Retina (tissue), 1 donor: ENCODE data around the gene LARGE1.

ENCODE experiments used
- DNase-seq: peaks from one replicate; pipeline ENCODE4 v3.0.0-alpha.2; 2016

Gene LARGE1

DNA sequence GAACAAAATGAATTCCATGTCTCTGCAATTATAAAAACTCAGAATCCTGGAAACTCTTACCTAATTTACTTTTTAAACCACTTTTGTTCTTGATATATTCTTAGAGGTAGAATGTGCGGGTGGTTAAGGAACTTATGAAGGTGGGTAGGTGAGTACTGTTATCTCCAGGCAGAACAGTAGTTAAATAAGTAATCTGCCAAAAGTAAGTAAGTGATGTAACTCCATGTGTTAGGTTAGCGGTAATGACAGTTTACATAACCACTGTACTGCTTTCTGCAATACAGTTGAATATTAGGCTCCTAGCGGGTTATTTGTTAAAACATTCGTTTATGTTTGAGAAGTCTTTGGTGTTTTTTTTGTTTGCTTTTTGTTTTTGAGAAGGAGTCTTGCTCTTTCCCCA lies 7.1 kb downstream of the LARGE1 start:
- DNase-seq: no peak

DNA sequence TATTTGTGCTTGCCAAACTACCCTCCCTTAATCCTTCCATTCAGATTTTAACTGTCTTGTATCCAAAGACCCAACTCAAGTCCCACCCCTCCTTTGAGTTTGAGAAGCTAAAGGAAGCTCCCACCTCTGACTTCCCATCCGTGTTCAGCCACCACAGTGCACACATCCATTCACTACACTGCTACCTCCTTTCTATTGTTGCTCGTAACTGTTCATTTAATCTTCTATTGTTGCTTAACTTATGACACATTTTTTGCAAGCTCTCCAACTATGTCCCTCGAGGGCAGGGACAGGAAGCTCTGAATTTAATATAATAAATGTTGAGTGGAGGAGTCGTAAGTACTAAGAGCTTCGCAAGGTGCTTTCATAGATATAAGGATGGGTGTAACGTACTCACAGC lies 10.4 kb downstream of the LARGE1 start:
- no peak for DNase-seq

DNA sequence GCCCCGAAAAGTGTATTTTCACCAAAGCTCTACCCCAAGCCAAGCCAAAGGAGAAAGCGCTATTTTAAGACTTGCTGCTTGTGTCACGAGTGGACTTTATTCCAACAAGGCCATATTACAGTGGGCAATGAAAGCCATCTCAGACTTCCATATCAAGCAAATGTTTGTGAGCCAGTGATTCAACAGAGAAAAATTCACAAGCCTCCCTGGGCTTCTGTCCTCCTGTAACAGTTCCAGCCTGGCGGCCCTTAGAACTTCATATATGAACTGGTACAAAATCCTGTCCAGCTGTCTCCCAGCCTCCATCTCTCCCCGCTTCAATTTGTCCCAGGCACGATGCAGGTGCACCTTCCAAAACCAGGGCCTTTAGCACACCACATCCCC lies 11.2 kb downstream of the LARGE1 start:
- DNase-seq: no peak

DNA sequence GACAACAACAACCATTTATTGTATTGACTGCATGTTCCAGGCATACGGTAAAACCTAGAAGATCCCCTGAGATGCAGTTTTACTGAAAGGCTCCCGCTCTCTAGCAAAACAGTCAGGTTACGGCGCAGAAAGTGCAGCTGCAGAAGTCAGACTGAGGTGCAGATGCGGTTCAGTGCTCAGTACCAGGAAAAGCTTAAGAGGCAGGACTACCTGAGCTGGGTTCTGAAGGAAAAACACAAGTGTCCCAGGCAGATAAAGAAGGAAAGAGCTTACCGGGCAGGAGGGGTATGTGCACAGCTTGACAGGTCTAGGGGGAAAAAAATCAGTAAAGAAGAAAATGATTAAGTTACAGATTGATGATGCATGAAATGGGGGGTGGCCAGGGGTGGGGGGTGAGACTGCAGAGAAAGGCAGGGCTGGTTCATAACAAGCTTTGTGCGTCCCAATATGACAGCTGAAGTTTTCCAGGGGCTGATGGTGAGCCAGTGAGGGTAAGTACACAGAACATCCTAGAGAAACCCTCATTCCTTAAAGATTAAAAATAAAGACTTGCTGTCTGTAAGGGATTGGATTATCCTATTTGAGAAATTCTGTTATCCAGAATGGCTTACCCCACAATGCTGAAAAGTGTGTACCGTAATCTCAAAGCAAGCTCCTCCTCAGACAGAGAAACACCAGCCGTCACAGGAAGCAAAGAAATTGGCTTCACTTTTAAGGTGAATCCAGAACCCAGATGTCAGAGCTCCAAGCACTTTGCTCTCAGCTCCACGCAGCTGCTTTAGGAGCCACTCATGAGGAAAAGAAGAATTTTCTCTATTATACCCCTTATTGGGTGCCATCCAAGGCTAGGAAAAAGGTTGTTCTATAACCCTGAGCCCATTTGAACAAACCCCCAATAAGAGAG lies 11.9 kb downstream of the LARGE1 start:
- no peak for DNase-seq

DNA sequence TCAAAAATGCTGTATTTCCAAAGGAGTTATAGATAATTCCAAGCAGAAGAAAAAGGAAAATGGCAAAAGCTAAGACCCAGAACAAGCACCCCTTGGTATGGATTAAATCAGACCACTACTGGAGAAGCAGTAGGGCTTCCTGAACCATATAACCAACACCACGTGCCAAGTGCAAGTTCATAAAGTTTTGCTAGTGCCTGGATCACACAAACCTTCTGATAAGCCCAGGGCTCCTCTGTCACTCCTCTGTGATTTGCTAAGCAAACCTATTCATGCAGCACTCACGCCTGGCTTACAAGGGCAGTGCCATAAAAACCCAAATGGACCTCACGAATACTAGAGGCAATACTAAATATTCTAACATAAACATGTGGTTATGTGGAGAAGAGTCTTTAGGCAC lies 13.3 kb downstream of the LARGE1 start:
- no peak for DNase-seq

DNA sequence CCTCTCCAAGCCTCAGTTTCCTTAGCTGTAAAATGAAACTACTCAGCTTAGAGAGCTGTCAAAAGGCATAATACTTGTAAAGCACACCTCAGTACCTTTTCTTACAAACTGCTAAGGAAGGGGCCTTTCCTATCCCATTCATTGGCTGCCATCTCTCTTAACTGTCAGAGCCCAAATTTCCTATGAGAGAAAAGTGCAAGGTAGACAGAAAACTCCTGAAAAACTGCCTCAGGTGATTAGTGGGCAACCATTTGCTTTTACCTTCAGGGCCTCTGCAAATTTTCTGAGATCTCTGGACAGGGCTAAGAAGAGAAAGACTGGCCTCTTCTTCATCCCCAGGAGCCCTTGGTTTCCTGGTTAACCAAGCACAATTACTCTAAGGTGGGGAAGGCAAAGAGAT lies 13.8 kb downstream of the LARGE1 start:
- DNase-seq: no peak

DNA sequence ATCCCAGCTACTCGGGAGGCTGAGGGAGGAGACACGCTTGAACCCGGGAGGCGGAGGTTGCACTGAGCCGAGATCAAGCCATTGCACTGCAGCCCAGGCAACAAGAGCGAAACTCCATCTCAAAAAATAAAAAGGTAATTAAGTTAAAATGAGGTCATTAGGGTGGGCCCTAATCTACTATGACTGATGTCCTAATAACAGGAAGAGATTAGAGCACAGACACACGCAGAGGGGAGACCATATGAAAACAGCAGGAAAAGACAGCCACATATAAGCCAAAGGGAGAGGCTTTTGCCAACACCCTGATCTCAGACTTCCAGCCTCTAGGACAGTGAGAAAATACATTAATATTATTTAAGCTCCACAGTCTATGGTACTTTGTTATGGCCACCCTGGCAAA lies 17.3 kb downstream of the LARGE1 start:
- no peak for DNase-seq

DNA sequence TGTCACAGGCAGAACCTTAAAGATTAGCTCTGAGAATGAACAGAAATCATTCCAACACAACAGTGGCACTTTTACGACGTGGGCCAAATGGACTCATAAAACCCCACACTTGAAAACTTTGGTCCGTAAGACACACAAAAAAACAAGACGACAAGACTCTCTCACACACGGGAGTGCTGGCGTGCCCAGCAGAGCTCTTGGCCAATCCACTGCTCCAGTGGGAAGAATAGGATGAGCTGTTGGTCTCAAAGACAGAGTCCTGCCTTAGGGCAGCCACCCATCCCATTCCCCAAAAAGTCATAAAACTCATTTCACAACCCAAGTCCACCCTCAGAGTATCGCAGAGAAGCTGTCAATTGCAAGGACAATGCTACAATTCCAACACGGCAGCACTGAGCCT lies 18.2 kb downstream of the LARGE1 start:
- no peak for DNase-seq

DNA sequence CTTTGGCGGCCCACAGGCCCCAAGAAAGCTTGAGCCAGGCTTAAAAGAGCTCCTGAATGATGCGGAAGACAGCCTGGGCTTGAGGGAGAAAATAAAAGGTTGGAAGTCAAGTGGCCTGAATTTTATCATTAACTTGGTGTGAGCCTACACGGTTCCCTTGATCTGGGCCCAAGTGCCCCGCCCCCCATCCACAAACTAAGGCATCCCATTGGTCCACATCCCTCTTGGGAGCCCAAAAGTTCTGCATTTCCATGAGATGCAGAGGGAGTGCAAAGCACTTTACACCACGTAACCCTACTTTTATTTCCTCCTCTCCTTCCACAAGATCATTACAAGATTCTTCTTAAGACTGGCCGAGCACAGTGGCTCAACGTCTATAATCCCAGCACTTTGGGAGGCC lies 22.2 kb downstream of the LARGE1 start:
- no peak for DNase-seq

DNA sequence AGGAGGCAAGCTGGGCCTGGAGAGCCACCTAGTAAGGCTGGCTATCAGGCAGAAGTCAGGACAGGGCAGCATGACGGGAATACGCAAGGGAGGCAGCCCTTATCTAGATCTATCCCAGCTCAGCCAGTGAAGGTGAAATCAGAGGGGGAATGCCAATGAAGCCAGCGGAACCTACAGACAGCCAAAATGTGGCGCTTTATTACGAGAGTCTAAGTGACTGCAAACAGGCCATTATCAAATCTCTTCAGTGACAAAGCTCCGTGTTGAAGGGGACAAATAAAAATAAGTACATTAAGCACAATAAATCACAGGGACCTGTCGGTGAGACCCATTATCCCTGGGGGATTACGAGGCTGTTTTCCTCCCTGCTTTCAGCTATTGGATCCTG lies 22.8 kb downstream of the LARGE1 start:
- DNase-seq: no peak

DNA sequence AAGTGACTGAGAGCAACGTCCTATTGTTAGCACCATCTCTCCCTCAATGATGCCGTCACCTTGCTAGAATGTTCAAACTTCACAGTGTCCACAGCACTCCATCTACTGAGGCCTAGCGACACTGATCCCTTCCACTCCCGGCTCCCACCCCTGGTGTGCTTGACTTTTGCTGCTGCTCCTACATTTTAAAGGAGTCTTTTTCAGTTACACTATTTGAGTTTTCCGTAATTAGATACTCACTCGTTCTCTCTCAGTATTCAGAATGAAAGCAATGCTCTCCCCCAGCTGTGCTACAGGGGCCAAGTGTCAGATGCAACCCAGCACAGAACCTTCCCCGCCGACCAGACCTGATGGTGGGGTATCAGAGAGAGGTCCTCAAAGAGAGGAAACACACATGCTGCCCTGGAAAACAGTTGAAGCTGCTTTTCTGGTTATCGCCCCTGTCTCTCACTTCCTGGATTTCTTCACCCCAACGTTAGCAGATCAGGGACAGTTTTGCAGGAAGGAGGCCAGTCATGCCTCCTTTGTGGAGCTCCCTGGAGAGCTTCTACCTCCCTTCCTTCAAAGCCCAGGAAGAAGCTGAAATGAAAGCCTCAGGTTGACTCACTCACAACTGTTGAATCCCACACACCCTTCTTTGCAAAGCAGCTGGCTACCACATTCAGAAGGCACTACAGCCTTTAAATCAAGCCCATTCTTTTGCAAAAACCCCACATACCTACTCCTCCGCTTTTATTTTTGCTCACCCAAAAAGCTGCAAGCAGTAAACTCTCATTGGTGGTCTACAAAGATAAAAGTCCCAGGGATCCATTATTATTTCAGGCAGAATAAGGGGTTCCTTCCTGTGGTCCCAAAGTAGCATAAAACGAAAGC lies 23.5 kb downstream of the LARGE1 start:
- DNase-seq: no peak

DNA sequence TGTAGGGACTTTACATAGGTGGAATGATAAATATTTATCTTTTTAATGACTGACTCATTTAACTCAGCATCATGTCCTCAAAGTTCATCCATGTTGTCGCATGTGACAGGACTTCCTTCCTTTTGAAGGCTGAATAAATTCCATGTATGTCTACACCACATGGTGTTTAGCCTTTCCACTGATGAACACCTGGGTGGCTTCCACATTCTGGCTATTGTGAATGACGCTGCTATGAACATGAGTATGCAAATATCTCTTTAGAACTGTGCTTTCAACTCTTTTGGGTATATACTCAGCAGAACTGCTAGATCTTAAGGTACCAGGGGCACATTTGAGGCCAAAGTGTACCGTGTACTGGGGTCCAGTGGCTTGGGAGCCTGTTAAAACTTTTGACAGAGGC lies 24.1 kb downstream of the LARGE1 start:
- DNase-seq: no peak

DNA sequence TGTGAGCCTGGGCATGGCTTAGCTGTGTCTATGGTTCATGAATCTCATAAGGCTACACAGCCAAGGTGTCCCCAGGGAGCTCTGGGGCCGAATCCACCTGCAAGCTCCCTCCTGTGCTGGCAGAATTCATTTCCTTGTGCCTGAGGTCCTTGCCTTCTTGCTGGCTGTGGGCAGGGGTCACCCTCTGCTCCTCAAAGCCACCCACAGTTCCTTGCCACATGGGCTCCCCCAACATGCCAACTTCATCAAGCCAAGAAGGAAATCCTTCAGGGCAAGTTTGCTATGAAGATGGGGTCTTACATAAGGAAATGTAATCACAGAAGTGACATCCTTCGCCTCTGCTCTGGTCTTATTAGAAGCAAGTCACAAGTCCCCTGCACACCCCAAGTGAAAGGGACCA lies 24.8 kb downstream of the LARGE1 start:
- no peak for DNase-seq

DNA sequence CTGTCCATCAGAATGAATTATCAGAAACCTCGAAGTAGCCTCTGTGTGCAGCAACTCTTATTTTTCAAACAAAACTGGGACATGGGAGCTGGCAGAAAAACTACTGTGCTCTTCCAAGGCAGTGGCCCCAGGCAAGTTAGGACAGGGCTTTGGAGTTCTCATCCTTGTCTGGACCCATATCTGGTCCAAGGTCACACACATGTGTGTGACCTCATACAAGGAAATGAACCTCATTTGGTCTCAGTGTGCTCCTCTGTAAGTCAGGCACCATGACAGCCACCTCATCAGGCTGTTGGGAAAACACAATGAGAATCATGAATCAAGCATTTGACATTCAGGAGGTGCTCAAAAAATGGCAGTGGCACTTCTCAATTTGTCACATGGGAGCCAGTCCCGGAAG lies 25.8 kb downstream of the LARGE1 start:
- DNase-seq: no peak

DNA sequence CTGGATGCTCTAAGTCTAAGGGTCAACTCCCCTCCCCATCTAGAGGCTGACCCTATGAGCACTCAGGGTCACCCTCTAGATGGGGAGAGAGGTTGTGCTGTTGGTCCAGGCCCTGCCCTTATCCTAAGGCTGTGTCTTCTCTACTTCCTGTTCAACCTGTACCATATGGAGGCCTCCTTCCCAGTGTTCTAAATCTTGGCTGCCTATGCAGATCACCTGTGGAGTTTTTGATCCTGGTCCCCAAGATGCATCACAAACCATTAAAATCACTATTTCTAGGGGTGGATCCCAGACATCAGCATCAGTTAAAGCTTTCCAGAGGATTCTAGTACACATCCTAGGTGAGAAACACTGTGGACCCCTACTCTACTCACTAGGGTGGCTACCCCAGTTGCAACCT lies 26.2 kb downstream of the LARGE1 start:
- DNase-seq: no peak

DNA sequence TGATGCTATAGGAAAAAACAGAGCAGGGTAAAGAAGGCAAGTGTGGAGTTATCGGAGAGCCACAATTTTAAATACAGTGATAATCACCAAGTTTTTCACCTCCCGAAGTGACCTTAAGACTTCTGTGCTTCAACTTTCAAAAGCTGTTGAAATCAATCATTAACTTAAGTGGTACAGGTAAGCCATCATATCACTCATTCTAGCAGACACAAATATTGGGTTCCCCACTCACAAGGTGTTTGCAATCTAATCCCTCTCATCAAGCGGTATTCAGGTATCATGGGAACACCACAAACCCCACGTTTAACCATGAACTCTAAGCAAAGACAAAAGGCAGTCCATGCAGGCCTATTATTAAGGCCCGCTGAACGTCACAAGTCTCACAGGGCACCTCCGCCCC lies 26.8 kb downstream of the LARGE1 start:
- DNase-seq: no peak

DNA sequence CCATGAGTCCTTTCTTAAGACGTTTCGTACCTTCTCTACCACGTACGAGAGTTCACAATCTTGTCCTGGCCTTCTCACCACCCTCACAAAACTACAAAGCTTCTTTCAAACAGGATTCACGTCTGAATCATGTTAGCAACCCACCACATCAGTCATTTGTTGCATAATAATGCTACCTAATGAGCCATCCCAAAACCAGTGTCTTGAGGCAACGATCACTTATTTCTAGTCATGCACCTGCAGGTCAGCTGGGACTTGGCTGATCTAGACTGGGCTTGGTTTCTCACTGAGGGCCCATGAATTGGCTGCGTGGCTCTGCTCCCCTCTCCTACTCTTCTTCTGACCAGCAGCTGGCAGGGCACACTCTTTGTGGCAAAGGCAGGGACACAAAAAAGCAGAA lies 28.3 kb downstream of the LARGE1 start:
- no peak for DNase-seq

DNA sequence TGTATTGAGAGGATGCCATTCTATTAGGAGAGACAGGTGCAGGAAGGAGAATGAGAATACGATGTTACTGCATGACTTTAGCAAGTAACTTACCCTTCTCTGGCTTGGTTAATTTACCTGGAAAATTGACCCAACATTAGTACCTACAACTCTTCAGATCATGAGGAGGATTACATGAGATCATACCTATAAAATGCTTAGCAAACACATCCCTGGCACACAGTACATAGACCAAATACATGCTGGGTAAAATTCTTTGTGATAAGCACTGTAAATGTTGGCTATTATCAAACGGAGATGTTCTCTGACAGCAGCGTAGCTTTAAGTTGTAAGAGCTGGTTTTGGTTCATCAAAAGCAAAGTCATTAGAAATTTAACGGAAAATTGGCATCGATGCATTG lies 28.8 kb downstream of the LARGE1 start:
- no peak for DNase-seq

DNA sequence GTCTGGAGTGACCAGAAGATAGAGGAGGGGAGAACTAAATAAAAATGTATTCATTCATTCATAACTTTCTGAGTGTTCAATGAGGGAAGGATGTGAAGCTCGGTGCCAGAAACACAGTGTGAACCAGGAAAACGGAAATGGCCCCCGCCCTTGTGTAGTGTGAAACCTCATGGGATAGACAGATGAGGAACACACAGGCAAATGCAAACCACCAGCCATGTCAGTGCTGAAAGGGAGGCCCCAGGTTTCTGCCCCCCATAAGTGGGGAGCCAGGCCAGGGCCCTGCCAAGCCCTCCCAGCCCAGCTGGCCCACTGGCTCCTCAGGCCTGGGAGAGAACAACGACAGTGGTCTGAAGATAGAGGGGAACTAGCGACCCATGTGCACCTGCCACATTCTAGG lies 30.5 kb downstream of the LARGE1 start:
- no peak for DNase-seq

DNA sequence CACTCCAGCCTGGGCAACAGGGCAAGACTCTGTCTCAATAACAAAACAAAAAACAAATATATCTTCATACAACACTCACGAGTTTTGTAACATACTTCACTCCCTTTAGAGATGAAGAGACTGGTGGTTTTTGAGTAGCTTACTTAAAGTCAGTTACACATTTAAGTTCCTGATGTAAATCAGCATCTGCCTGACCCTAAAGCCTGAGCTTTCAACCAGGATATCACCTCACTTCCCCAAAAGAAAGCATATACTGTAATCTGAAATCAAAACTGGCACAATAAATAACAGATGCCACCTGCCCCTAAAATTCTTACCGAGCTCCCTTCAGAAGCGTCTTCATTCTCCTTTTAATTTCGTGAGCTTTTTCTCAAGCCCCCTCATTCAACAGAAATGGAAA lies 31.5 kb downstream of the LARGE1 start:
- DNase-seq: no peak

DNA sequence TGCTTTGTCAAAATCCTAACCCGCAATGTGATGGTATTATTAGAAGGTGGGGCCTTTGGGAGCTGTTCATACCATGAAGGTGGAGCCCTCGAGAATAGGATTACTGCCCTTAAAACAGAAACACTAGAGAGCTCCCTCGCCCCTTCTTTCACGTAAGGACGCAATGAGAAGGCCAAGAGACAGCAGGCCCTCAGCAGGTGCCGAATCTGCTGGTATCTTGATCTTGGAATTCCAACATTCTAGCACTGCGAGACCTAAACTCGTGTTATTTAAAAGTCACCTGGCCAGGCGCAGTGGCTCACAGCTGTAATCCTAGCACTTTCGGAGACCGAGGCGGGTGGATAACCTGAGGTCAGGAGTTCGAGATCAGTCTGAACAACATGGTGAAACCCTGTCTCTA lies 33.1 kb downstream of the LARGE1 start:
- no peak for DNase-seq

DNA sequence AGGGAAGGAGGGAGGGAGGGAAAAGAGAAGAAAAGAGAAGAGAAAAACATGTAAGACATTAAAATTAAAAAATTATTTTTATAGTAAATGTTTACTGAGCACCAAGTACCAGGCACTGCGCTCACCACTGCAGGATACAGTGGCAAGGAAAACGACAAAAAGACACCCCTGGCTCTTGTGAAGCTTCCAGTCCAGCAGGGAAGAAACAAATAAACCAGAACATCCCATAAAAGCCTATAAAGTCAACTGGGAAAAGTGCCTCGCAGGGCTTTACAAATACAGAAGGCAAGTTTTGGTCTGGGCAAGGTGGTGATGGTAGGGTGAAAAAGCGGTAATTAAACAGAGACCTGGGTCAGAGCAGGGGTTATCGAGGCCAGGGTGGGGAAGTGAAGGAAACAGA lies 33.6 kb downstream of the LARGE1 start:
- DNase-seq: no peak

DNA sequence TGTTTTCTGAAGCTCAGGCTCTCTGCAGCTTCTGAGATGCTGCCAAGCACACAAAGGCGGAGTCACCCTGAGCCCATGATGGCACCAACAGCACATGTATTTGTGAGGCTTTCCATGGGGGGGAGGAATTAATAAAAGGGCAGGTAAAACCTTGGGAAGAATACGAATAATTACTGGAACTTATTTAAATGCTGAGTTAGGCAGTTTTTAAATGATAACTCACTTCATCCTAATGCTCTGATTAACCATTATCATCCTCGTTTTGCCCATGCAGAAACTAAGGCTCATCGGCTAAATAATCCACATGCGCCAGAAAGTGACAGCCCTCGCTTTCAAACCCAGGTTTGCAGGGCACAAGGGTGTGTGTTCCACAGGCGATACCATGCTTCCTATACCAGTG lies 35.4 kb downstream of the LARGE1 start:
- no peak for DNase-seq
